Measurements from ENCODE around the gene RACK1.

RACK1 gene

DNA sequence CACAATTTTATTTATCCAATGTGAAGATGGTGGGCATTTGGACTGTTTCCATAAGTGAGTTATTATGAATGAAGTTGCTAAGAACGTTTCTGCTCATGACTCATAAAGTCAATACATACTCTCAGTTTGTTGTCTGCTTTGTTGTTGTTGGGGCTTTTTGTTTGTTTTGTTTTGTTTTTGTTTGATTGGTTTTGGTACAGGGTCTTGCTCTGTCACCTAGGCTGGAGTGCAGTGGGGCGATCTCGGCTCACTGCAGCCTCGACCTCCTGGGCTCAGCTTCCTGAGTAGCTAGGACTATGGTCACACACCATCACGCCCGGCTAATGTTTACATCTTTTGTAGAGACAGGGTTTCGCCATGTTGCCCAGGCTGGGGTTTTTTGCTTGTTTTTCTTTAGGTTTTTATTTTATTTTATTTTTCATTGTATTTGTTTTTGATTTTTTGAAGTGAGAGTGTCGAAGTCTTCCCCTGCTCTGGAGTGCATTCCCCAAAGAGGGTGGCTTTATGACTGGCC, 56.7 kb downstream of the RACK1 start:
- TF ChIP-seq TAF1 (IDR thresholded peaks at IDR 0.05; ENCODE audit: low read depth): no peak
- no peak for TF ChIP-seq FOXM1 (IDR thresholded peaks at IDR 0.05; ENCODE audit: borderline replicate concordance, low read depth)
- TF ChIP-seq TEAD4 (IDR thresholded peaks at IDR 0.05): no peak
- no peak for TF ChIP-seq ZBTB7A (IDR thresholded peaks at IDR 0.05; ENCODE audit: low read depth)
- TF ChIP-seq RAD21 (IDR thresholded peaks at IDR 0.05; ENCODE audit: low read depth): no peak
- TF ChIP-seq, protein P1, sequence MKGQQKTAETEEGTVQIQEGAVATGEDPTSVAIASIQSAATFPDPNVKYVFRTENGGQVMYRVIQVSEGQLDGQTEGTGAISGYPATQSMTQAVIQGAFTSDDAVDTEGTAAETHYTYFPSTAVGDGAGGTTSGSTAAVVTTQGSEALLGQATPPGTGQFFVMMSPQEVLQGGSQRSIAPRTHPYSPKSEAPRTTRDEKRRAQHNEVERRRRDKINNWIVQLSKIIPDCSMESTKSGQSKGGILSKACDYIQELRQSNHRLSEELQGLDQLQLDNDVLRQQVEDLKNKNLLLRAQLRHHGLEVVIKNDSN (IDR thresholded peaks at IDR 0.05): no peak
- TF ChIP-seq TCF12 (IDR thresholded peaks at IDR 0.05; ENCODE audit: low read depth): no peak
- no peak for TF ChIP-seq EP300 (IDR thresholded peaks at IDR 0.05; ENCODE audit: borderline replicate concordance)
- no peak for TF ChIP-seq YY1 (IDR thresholded peaks at IDR 0.05; ENCODE audit: low read depth)
- TF ChIP-seq CREB1 (IDR thresholded peaks at IDR 0.05; ENCODE audit: low read depth): no peak
- no peak for TF ChIP-seq CEBPB (IDR thresholded peaks at IDR 0.05)
- no peak for TF ChIP-seq NFIC (IDR thresholded peaks at IDR 0.05)
- TF ChIP-seq, protein P2, sequence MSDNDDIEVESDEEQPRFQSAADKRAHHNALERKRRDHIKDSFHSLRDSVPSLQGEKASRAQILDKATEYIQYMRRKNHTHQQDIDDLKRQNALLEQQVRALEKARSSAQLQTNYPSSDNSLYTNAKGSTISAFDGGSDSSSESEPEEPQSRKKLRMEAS (IDR thresholded peaks at IDR 0.05): no peak
- TF ChIP-seq, protein P3, sequence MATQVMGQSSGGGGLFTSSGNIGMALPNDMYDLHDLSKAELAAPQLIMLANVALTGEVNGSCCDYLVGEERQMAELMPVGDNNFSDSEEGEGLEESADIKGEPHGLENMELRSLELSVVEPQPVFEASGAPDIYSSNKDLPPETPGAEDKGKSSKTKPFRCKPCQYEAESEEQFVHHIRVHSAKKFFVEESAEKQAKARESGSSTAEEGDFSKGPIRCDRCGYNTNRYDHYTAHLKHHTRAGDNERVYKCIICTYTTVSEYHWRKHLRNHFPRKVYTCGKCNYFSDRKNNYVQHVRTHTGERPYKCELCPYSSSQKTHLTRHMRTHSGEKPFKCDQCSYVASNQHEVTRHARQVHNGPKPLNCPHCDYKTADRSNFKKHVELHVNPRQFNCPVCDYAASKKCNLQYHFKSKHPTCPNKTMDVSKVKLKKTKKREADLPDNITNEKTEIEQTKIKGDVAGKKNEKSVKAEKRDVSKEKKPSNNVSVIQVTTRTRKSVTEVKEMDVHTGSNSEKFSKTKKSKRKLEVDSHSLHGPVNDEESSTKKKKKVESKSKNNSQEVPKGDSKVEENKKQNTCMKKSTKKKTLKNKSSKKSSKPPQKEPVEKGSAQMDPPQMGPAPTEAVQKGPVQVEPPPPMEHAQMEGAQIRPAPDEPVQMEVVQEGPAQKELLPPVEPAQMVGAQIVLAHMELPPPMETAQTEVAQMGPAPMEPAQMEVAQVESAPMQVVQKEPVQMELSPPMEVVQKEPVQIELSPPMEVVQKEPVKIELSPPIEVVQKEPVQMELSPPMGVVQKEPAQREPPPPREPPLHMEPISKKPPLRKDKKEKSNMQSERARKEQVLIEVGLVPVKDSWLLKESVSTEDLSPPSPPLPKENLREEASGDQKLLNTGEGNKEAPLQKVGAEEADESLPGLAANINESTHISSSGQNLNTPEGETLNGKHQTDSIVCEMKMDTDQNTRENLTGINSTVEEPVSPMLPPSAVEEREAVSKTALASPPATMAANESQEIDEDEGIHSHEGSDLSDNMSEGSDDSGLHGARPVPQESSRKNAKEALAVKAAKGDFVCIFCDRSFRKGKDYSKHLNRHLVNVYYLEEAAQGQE (IDR thresholded peaks at IDR 0.05; ENCODE audit: low read depth): no peak
- no peak for TF ChIP-seq EGR1 (IDR thresholded peaks at IDR 0.05)
